ENCODE results near the gene BTBD1. TPM values are rescaled to one million over a fixed set of nuclear protein-coding genes. Genes with fewer than 3 reads are reported as not detected.
A peak's percentile ranks its signal among the peaks of the same experiment; 100 is the strongest.

Gene BTBD1
- total RNA-seq, 2 experiments from 2014 or later = 92.6 to 99.5 TPM

DNA sequence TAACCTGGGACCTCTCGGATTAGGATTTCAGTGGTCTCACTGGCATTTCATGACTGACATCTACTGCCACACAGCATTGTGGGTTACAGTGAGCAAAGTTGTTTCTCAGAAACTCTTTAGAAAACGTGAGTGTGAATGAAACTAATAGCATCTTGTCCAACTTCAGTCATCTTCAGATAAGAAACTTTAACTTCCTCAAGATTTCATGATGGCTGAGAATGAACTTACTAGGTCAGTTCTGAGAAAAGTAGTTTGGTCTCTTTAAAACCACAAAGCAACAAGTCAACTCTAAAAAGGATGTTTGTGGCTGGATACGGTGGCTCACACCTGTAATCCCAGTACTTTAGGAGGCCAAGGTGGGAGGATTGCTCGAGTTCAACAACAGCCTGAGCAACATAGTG, 100.4 kb downstream of the BTBD1 start:
- H3K27ac ChIP-seq (ENCODE audit: low read depth, low read length, poor library complexity, severe bottlenecking) = no peak overlapping the region
- no peaks in the 10 kb centered on the region for H3K79me2 ChIP-seq (ENCODE audit: insufficient read depth, low read depth, low read length)
- H3K4me3 ChIP-seq (ENCODE audit: low read depth, low read length, poor library complexity, severe bottlenecking) = no peak overlapping the region
- TF ChIP-seq, protein P1, sequence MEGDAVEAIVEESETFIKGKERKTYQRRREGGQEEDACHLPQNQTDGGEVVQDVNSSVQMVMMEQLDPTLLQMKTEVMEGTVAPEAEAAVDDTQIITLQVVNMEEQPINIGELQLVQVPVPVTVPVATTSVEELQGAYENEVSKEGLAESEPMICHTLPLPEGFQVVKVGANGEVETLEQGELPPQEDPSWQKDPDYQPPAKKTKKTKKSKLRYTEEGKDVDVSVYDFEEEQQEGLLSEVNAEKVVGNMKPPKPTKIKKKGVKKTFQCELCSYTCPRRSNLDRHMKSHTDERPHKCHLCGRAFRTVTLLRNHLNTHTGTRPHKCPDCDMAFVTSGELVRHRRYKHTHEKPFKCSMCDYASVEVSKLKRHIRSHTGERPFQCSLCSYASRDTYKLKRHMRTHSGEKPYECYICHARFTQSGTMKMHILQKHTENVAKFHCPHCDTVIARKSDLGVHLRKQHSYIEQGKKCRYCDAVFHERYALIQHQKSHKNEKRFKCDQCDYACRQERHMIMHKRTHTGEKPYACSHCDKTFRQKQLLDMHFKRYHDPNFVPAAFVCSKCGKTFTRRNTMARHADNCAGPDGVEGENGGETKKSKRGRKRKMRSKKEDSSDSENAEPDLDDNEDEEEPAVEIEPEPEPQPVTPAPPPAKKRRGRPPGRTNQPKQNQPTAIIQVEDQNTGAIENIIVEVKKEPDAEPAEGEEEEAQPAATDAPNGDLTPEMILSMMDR (conservative IDR thresholded peaks at IDR 0.05; ENCODE audit: low read length) = no peak
- no peak for TF ChIP-seq EZH2phosphoT487 (IDR thresholded peaks at IDR 0.05; ENCODE audit: borderline replicate concordance, low read depth, low read length)
- H3K4me1 ChIP-seq (ENCODE audit: insufficient read depth, low read length, poor library complexity, severe bottlenecking) = no peaks in the 10 kb centered on the region
- no peak overlapping the region for H2AFZ ChIP-seq (ENCODE audit: low read length)
- H3K9me2 ChIP-seq (ENCODE audit: insufficient read depth, low read length) = no peaks in the 10 kb centered on the region
- no peaks in the 10 kb centered on the region for H3K9me3 ChIP-seq (ENCODE audit: low read length)
- CTCF ChIA-PET (ENCODE audit: unreplicated experiment) = no interaction called here
- H3K36me3 ChIP-seq (ENCODE audit: insufficient read depth, low read length) = no peaks in the 10 kb centered on the region
- POLR2A ChIA-PET = no interaction called here
- intact Hi-C loops (cut with micrococcal nuclease; ENCODE audit: unreplicated experiment) = no loop called here
- BruUV-seq (replicated peaks) = no TSS peak
- no peak for DNase-seq (ENCODE audit: low spot score)
- no peaks in the 10 kb centered on the region for H4K20me1 ChIP-seq (ENCODE audit: insufficient read depth, low read length)
- no peak overlapping the region for H3K4me2 ChIP-seq (ENCODE audit: low read length)

Small RNA genes lying within 50 kb of the gene (microRNA-seq; reads per million reads assigned to microRNA genes)
- gene MIR4515 (ENCODE audit: borderline replicate concordance) = 8.3 reads per million, percentile 8 among the genes with 10 or more reads in this experiment

Small RNA genes lying within 50 kb of the gene (small RNA-seq; reads per million reads assigned to genes)
- gene MIR4515 = not detected

Other genes with a start within 250 kb of the BTBD1 start
- gene HOMER2, start 114.5 kb downstream of the BTBD1 start, total RNA-seq (2014; rRNA removed; shearing (Covaris generic)) = 3.2 and 5.6 TPM in 2 replicates
- gene HOMER2, start 114.5 kb downstream of the BTBD1 start, total RNA-seq (2022) = 5.6 and 6.3 TPM in 2 replicates
- 28.1 and 39.0 TPM in 2 replicates for gene RAMAC, start 81.0 kb downstream of the BTBD1 start, total RNA-seq (2014; rRNA removed; shearing (Covaris generic))
- gene RAMAC, start 81.0 kb downstream of the BTBD1 start, total RNA-seq (2022) = 23.4 and 24.0 TPM in 2 replicates
- gene C15orf40, start 55.6 kb downstream of the BTBD1 start, total RNA-seq (2014; rRNA removed; shearing (Covaris generic)) = 29.9 and 33.8 TPM in 2 replicates
- 37.9 and 45.8 TPM in 2 replicates for gene C15orf40, start 55.6 kb downstream of the BTBD1 start, total RNA-seq (2022)
- gene TM6SF1, start 40.4 kb upstream of the BTBD1 start, total RNA-seq (2014; rRNA removed; shearing (Covaris generic)) = 20.2 and 27.2 TPM in 2 replicates
- 28.7 and 37.6 TPM in 2 replicates for gene TM6SF1, start 40.4 kb upstream of the BTBD1 start, total RNA-seq (2022)
- 29.3 and 57.6 TPM in 2 replicates for gene HDGFL3, start 140.6 kb upstream of the BTBD1 start, total RNA-seq (2014; rRNA removed; shearing (Covaris generic))
- 74.4 and 84.8 TPM in 2 replicates for gene HDGFL3, start 140.6 kb upstream of the BTBD1 start, total RNA-seq (2022)
- not detected in 2 replicates for gene BNC1, start 217.4 kb upstream of the BTBD1 start, total RNA-seq (2014; rRNA removed; shearing (Covaris generic))
- gene BNC1, start 217.4 kb upstream of the BTBD1 start, total RNA-seq (2022) = not detected in 2 replicates

All from OCI-LY7 (cell line).